SW480 (cell line): ENCODE measurements around the gene RALGAPB.

Experiments used
- DNase-seq: peaks from one replicate; pipeline ENCODE4 v3.0.0-alpha.2; 2016; ENCODE audit warnings: low spot score

The RALGAPB gene

DNA sequence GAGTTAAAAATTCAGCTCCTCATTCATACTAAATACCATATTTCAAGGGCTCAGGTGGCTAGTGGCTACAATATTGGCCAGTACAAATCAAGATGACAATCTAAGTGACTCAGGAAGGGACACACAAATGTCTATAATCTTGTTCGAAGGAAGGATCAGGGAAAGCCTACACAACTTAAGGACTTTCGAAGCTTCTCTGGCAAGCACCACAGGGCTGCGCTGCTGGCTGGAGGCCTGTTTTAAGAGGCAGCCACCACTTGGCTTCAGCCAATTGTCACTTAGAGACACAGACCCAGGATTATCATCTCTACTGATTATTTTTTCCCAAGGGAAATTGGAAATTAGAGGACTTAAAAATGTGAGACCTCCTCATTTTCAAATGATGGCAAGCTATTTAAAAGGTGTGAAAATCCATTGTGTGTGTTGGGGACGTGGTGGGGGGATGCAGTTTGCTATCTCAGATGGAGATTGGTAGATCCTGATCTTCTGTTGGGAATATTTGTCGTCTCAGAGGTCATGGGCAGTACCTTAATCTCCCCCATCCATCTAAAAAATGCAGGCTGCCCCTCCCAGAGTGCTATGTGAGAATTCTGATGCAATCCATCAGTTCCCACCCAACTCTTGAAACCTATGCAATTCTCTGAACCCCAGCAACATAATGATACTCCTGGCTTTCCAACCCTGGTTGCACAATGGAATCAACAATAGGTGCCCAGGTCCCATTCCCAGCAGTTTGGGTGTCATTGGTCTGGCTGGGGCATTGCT, 140.3 kb downstream of the RALGAPB start:
- no peak for DNase-seq

- DNase-seq, result no peak
These were observed 142.6 kb downstream of the RALGAPB start for GRCh38 chr20:38615283-38615682.

DNA sequence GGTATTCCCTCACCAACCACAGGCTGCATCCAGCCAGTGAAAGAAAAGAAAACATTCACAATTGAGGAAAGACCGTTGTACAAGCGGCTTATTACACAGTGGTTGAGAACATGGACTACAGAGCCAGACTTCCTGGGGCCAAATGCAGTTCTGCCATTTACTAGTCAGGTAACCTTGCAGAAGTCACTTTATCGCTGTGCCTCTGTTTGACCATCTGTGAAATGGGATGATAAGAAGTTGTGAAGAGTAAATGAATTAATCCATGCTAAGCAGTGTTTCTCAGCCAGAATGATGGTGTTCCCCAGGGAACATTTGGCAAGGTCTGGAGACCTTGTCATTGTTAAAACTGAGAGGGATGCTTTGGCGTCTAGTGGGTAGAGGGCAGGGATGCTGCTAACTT, 143.8 kb downstream of the RALGAPB start:
- no peak for DNase-seq

DNA sequence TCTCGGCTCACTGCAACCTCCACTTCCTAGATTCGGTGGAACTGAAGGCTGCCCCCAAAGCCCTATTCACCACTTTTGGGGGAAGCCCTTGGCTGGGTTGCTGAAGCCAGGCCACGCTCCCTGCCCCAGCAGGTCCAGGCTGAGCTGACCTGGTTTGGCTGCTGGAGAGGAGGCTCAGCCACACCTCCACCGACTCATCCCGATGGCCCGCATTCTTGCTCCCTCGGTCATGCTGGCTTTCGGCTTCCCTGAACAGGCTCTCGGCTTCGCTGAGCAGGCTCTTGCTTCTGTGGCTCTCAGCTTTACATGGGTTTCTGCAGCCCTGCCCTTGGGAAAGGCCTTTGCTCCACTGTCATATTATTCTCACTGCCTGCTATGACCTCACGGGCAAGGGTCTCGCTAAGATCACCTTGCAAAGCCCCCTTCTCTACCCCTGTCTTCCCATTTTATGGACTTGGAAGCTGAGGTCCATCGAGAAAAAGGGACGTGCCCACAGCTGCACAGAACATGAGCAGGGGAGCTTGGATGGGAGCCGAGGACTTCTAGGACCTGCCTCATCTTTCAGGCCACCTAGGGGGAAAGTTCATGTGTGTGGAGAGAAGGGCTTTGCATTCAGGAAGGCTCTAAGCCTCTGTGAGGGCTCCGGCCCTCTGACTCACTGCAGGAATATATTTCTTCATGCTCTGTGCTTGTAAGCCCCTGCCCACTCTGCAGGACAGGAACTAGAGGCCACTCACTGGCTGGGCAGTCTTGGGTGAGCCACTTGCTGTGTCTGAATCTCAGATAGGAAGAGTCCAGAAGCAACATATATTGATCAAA, 144.6 kb downstream of the RALGAPB start:
- peak; percentile 42 for DNase-seq

DNA sequence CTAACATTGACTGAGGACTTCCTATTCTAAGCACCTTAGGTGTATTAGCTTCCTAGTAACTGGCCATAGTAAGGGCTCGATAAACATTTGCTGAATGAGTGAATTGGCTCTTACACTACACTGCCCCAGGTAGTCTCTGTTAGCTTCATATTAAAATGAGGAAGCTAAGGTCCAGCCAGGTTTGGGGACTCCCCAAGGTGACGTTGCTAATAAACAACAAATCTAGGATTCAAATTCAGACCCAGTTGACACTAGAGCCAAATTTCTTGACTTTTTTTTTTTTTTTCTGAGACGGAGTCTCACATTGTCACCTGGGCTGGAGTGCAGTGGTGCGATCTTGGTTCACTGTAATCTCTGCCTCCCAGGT, 145.2 kb downstream of the RALGAPB start:
- DNase-seq, result no peak

DNA sequence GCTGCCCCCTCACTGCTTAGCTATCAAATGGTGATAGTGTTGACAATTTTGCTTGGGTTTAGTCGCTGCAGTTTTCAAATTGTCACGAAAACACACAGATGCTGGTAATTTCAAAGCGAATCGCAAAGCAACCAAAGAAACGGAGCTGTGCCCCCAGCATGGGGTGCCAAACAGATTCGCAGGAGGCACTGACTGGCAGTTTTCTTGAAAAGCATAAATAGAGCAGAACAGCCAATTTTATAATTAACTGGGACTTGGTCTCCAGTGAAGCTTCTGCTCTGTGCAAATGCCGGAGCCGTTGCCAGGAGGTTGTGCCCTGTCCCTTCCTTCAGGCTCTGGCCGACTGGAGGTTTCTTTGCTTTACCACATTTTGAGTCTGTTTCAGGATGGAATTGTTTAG, 147.8 kb downstream of the RALGAPB start:
- no peak for DNase-seq

- no peak for DNase-seq
These were observed 150.4 kb downstream of the RALGAPB start for GRCh38 chr20:38623061-38623460.

DNA sequence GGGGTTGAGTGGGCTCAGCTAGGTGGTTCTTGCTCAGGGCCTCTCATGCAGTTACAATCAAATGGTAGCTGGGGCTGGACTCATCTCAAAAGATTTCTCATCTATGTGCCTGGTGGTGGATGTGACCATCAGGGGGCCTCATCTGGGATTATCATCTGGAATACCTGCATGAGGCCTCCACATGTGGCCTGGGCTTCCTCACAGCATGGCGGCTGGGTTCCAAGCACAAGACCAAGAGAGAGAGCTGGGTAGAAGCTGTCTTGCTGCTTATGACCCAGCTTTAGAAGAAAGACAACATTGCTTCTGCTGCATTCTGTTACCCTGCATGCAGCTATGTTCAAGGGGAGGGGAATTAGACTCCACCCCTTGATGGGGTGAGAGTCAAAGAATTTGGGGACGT, 151.4 kb downstream of the RALGAPB start:
- no peak for DNase-seq

GRCh38 chr20:38625896-38626295, 153.3 kb downstream of the RALGAPB start:
- no peak for DNase-seq

DNA sequence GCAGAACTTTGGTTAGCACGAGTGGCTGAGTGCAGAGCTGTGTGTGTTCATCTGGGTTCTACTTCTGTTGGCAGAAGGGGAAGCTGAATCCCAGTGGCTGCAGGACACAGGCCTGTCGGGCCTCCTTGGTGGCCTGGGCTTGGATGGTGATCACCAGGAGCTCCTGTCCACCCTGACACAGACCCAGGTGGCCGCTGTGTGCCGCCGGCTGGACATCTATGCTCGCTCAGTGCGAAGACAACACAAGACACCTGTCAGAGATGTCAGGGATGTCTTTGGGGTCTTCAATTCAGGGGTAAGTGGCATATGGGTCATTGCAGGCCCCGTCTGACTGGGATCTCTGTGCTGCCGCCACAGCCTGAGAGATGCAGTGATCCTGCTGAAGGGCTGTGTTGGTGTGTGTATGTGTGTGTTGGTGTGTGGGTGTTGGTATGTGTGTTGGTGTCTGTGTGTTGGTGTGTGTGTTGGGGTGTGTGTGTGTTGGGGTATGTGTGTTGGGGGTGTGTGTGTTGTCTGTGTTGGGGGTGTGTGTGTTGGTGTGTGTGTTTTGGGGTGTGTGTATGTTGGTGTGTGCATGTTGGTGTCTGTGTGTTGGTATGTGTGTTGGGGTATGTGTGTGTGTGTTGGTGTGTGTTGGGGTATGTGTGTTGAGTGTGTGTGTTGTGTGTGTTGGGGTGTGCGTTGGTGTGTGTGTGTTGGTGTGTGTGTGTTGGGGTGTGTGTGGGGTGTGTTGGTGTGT, 154.4 kb downstream of the RALGAPB start:
- no peak for DNase-seq
